ENCODE data around the gene UPP2.

UPP2 gene

DNA sequence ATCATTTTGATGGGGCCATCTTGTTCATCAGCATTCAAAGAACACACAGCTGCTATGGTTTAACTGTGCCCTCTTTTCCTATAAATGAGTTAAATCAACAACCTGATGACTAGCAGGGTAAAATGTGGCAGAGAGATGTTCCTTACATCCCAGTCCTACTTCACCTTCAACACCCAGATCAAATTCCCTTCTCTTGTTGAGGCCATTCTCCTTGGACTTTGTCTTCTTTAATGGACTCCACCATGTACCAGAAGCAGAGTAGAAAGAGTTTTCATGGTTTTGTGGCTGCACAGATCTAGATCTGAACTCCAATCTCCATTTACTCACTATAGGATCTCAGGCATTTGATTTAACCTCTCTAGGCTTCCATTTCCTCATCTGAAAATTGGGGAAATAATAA, 6.4 kb upstream of the UPP2 start:
- no peak for TF ChIP-seq GATA2 (IDR thresholded peaks at IDR 0.05; ENCODE audit: low read depth, low read length)
- no peak for TF ChIP-seq GATA3 (IDR thresholded peaks at IDR 0.05; ENCODE audit: low read depth, low read length)

DNA sequence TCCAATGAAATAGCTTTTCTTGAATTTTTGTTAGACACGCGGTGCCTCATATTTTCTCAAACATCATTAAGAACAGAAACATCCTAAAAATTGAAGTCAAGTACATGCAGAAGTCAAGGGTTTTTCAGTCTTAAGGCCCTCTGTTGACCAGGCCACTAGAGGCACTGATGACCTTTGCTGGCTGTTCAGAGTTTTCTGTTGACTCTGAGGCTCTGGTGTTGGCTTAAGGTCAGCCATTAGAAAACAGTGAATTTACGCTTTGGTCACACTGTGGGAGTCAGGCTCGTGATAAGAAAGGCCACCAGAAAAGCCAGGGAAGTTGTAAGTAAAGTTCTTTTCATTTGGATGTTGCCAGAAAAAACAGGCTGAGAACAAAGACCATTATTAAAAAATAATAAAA, 5.8 kb upstream of the UPP2 start:
- TF ChIP-seq GATA2 (IDR thresholded peaks at IDR 0.05; ENCODE audit: low read depth, low read length) (no peak), GATA3 (IDR thresholded peaks at IDR 0.05; ENCODE audit: low read depth, low read length) (no peak)

DNA sequence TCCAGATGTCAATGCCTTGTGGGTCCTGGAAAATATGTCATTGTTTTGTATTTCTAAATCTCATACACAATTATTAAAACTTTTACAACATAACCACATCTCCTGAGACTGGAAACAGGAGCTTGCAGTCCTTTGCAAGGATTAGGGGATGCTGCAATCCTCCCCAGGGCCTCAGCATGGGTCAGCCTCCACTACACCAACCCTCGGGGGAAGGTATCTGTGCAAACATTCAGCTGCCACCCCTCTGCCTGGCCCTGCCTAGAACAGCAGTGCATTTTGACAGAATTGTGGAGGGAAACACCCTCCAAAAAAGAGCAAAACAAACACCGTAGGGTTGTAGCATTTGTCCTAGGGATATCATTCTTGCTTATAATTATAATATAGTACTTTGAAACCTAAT, 4.2 kb upstream of the UPP2 start:
- TF ChIP-seq GATA2 (IDR thresholded peaks at IDR 0.05; ENCODE audit: low read depth, low read length) (no peak), GATA3 (IDR thresholded peaks at IDR 0.05; ENCODE audit: low read depth, low read length) (no peak)

DNA sequence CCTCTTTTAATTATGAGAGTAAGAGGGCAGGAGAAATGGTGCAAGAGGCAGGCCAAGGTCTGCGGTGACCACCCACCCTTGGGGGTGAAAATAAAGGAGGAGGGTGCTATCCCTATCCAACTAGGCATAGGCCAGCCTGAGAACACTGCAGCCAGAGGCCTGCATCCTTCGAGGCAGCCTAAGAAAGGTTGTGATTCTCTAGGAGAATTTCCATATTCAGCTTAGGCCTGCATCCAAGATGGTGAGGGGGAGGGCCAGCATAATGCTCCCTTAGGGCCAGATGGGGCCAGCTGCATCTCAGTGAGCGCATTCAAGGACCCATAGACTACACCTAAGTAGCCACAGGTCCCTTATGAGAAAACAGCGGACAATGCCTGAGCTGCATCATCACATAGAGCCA, 3.5 kb upstream of the UPP2 start:
- no peak for TF ChIP-seq GATA2 (IDR thresholded peaks at IDR 0.05; ENCODE audit: low read depth, low read length)
- TF ChIP-seq GATA3 (IDR thresholded peaks at IDR 0.05; ENCODE audit: low read depth, low read length) = no peak

DNA sequence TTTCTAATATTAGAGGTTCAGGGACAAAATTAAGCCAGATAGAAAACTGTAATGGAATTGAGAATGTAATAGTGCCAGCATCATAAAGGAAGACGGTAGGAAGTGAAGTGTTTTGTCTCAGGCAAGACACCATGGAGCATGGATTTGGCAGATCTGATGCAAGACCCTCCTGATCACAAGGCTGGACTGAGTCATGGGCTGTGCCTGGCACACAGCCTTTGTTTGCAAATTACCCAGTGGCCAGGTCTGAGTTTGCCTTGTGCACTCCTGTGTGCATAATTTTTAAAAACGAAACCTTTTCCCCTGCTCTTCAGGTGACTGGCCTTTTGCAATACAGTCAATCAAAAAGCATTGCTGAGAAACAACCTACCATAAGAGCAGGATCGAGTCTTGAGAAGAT, 2.0 kb upstream of the UPP2 start:
- no peak for TF ChIP-seq GATA2 (IDR thresholded peaks at IDR 0.05; ENCODE audit: low read depth, low read length)
- TF ChIP-seq GATA3 (IDR thresholded peaks at IDR 0.05; ENCODE audit: low read depth, low read length) = no peak

DNA sequence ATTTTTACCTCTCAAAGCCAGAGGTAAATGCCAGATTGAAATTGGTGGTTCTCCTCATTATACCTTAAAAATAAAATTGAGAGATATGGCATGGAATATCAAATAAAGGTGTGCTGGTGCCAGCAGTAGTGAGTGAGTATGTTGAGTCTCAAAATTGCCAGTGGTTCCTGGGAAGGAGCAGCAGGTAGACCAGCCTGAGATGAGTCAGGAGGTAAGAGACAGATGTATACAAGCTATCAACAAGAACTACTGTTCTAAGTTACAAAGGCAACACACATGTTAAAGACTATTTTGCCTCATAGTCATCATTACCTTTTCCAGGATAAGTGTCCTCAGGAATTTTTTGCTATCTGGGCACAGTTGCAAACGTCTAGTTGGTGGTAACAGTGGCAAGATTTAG, 1.3 kb upstream of the UPP2 start:
- TF ChIP-seq GATA2 (IDR thresholded peaks at IDR 0.05; ENCODE audit: low read depth, low read length) = no peak
- TF ChIP-seq GATA3 (IDR thresholded peaks at IDR 0.05; ENCODE audit: low read depth, low read length) = no peak

DNA sequence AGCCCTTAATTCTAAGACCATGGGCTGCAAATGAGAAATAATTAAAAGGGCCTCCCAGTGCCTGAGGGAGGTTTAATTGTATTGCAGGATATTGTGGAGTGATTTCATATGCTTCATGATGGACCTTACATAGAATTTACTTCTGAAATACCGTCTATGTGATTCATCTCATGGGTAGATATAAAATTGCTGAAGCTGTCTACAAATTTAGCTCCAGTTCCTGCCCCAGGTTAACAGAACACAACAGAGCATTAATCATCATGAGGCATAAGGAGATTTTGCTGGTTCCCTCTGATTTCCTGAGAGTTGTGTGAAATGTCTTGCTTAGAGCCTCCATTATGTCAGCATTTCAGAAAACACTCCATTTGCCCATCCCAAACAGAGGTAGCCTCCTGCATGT, 770 bp downstream of the UPP2 start:
- TF ChIP-seq GATA3 (IDR thresholded peaks at IDR 0.05; ENCODE audit: low read depth, low read length) (no peak), GATA2 (IDR thresholded peaks at IDR 0.05; ENCODE audit: low read depth, low read length) (no peak)

DNA sequence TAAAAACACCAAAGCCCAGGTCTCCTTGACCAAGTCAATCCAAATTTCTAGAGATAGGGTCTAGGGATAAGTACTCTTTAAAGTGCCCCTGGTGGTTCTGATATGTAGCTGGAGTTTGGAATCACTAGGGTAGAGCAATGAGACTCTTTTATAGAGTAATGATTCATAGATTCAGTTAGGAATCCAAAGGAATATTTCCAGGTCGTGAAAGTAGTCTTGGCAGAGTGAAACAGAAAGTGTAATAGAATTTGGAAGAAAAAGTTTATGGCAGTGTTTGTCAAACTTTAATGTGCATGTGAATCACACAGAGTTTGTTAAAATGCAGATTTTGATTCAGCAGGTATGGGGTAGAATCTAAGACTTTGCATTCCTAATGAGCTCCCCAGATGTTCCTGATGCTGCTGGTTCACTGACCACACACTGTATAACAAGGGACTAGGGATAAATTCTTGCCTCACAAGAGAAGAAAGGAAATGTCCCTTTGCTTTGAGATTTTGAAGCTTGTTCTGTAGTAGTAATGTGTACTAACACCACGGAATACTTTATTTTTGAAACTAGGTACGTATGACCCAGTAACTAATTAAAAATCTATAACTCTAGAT, 1.8 kb downstream of the UPP2 start:
- no peak for TF ChIP-seq GATA3 (IDR thresholded peaks at IDR 0.05; ENCODE audit: low read depth, low read length)
- TF ChIP-seq GATA2 (IDR thresholded peaks at IDR 0.05; ENCODE audit: low read depth, low read length) = no peak

DNA sequence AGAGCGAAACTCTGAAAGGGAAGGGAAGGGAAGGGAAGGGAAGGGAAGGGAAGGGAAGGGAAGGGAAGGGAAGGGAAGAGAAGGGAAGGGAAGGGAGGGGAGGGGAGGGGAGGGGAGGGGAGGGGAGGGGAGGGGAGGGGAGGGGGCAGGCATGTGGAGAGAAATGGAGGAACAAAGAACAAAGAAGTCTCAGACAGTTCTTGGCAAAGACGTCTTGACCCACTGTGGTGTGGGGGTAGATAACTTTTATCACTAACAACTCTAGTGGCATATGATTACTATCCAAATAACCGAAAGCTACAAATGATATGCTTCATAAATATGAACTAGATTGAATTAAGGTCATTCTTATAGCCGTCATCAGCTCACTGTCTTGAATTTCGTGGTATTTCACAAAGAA, 3.2 kb downstream of the UPP2 start:
- no peak for TF ChIP-seq GATA2 (IDR thresholded peaks at IDR 0.05; ENCODE audit: low read depth, low read length)
- TF ChIP-seq GATA3 (IDR thresholded peaks at IDR 0.05; ENCODE audit: low read depth, low read length) = no peak

DNA sequence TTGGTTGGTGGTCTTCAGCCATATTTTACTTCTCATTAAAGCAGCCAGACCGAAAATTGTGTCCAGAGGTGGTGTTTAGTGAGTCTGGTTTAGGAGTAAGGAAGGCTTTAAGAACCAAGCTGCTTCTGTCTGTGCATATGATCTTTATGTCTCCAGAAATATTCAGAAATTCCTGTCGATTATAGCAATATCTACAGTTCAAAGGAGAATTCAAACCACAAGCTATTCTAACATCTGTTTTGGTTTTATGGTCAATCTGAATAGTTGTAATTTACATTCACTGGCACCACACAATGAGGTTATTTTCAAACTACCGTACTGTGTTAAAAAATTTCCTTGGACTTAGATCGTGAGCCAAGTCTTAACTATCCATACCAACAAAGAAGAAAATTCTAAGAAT, 11.3 kb downstream of the UPP2 start:
- no peak for TF ChIP-seq GATA3 (IDR thresholded peaks at IDR 0.05; ENCODE audit: low read depth, low read length)
- TF ChIP-seq GATA2 (IDR thresholded peaks at IDR 0.05; ENCODE audit: low read depth, low read length) = no peak

DNA sequence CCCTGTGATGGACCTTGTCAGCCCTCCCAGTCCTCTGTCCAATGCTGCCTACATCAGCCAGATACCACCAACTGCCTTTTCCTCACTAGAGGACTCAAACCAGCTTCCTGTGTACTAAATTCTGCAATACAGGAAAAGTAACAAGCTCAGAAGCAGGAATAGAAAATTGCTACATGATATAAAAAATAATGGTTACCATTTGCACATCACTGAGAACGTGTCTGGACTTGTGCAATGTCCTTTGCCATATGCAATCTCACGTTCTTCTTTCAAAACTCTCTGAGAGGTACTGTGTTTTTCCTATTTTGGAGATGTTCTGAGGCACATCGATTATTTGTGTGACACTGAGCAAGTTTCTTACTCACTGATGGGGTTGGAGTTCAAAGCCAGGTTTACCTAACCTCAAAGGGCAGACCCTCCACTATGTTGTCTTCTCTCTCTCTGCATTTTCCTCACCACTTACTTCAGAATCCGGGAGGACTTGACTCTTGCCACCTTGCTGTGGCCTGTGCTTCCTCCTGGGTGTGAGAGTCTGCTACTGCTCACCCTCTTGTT, 12.1 kb downstream of the UPP2 start:
- no peak for TF ChIP-seq GATA2 (IDR thresholded peaks at IDR 0.05; ENCODE audit: low read depth, low read length)
- TF ChIP-seq GATA3 (IDR thresholded peaks at IDR 0.05; ENCODE audit: low read depth, low read length) = no peak

DNA sequence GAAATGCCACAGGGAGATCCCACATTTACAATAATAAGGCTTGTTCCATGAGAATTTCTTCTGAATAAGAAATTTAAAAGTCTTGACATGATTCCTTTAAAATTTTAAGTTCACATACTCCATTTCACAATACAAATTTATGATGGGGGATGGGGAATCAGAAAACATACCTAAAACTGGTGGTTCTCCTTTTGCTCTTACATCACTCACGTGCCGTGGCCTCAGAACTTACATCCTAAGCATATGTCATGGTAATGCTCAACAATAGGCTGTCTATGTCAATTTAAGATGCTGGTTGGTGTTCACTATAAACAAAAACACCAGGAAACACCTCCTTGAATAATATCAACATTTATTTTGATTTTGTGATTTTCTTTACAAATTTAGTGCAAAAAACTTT, 12.8 kb downstream of the UPP2 start:
- TF ChIP-seq GATA3 (IDR thresholded peaks at IDR 0.05; ENCODE audit: low read depth, low read length) (no peak), GATA2 (IDR thresholded peaks at IDR 0.05; ENCODE audit: low read depth, low read length) (no peak)

DNA sequence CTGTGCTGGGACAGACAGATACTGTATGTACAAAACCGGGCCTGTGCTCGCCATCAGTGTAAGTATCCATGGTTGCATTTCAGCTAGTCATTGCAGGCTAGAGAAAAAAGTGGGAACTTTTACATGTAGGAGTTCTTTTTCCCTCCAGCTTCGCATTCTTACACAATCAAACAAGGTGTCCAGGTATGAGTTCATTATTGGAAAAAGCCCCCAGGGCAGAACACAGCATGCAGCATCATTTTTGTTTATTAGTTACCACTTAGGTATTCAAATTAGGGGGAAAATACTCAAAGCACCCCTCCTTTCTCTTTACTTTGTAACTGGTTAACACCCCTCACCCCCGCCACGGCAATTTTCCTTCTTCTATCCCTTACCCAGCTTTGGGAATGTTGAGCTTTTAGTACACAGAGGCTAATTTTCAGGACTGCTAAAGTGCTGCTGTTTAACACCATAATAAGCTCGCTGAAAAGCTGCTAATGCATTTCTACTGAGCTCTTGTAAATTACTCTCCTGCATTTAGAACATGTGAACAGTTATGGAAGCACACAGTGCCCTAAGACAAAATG, 13.6 kb downstream of the UPP2 start:
- TF ChIP-seq GATA3 (IDR thresholded peaks at IDR 0.05; ENCODE audit: low read depth, low read length) (no peak), GATA2 (IDR thresholded peaks at IDR 0.05; ENCODE audit: low read depth, low read length) (no peak)

DNA sequence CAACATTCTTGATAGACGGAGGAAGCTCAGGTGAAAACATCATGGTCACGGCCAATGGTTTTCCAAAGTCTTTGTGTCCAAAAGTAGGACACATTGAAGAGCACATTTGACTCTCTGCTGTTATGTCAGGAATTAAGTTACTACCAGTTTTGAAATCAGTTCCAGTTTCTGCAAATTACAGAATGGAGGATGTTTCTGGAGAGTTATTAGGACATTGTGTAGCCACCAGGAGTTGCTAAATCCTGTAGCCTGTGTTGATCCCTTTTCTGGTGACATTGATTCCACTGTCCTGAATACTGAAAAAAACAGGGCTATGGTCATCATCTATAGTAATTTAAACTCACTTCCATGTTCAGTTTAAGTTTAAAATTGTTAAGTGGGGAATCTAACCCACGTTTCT, 15.3 kb downstream of the UPP2 start:
- TF ChIP-seq GATA2 (IDR thresholded peaks at IDR 0.05; ENCODE audit: low read depth, low read length) = no peak
- TF ChIP-seq GATA3 (IDR thresholded peaks at IDR 0.05; ENCODE audit: low read depth, low read length) = no peak

DNA sequence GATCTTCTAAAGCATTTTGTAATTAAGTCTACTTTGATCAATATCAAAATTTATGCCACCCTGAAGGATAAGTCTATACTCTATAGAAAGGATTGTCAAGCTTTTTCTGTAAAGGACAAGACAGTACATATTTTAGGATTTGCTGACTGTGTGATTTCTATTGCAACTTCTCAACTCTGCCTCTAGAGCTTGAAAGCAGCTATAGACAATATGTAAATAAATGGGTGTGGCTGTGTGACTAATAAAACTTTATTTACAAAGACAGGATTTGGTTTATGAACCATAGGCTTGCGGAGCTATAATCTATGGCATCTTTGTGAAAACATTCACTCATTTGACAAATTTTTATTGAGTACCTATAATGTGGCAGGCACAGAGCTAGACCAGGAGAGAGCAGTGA, 18.4 kb downstream of the UPP2 start:
- TF ChIP-seq GATA2 (IDR thresholded peaks at IDR 0.05; ENCODE audit: low read depth, low read length) (no peak), GATA3 (IDR thresholded peaks at IDR 0.05; ENCODE audit: low read depth, low read length) (no peak)
